Stimulated activated CD4-positive, alpha-beta T cell treated with anti-CD3 and anti-CD28 coated beads, Interleukin-4, amount 100 ng/mL, for 24 hours (primary cell): Measurements from ENCODE around the gene FNDC11.

Experiments
- DNase-seq: peaks from one replicate; pipeline ENCODE4 v3.0.0-alpha.2; 2020

The FNDC11 gene

GRCh38 chr20:63541371-63541770 lies 12.6 kb upstream of the FNDC11 start:
- no peak for DNase-seq

- DNase-seq = no peak
Observed at GRCh38 chr20:63542031-63542559, 11.9 kb upstream of the FNDC11 start.

- DNase-seq = no peak
Observed at GRCh38 chr20:63542696-63543095, 11.3 kb upstream of the FNDC11 start.

GRCh38 chr20:63543131-63543530 lies 10.8 kb upstream of the FNDC11 start:
- DNase-seq = no peak

- no peak for DNase-seq
Observed at GRCh38 chr20:63543733-63544132, 10.2 kb upstream of the FNDC11 start.

- DNase-seq = no peak
Observed at GRCh38 chr20:63544241-63544957, 9.6 kb upstream of the FNDC11 start.

GRCh38 chr20:63544958-63545516 lies 8.9 kb upstream of the FNDC11 start:
- DNase-seq = no peak

GRCh38 chr20:63545814-63546213 lies 8.1 kb upstream of the FNDC11 start:
- DNase-seq = no peak

GRCh38 chr20:63546256-63546955 lies 7.6 kb upstream of the FNDC11 start:
- DNase-seq = no peak

GRCh38 chr20:63546956-63547724 lies 6.8 kb upstream of the FNDC11 start:
- no peak for DNase-seq

- DNase-seq = no peak
Observed at GRCh38 chr20:63547725-63548480, 6.1 kb upstream of the FNDC11 start, which contains the start of gene SRMS. SRMS (minus strand) TSS chr20:63547749; CDS start chr20:63547463, 286 bp downstream.

- no peak for DNase-seq
Observed at GRCh38 chr20:63548542-63548941, 5.4 kb upstream of the FNDC11 start.

- no peak for DNase-seq
Observed at GRCh38 chr20:63549019-63549418, 4.9 kb upstream of the FNDC11 start.

- DNase-seq = no peak
Observed at GRCh38 chr20:63549679-63550282, 4.2 kb upstream of the FNDC11 start.

- no peak for DNase-seq
Observed at GRCh38 chr20:63551068-63551467, 2.9 kb upstream of the FNDC11 start.

- peak; percentile 38 for DNase-seq
Observed at GRCh38 chr20:63552481-63553249, 1.3 kb upstream of the FNDC11 start.

GRCh38 chr20:63553251-63553932 lies 567 bp upstream of the FNDC11 start:
- peak; percentile 87 for DNase-seq

- no peak for DNase-seq
Observed at GRCh38 chr20:63554361-63555278, 661 bp downstream of the FNDC11 start.

GRCh38 chr20:63555661-63556381 lies 1.9 kb downstream of the FNDC11 start:
- DNase-seq = no peak
